ENCODE results near the gene GPSM1.

The GPSM1 gene

GRCh38 chr9:136387217-136387616 lies 59.9 kb downstream of the GPSM1 start:
- H3K4me1 ChIP-seq (ENCODE audit: low read length), result no peaks in the 10 kb centered on the region
- no peak overlapping the region for H2AFZ ChIP-seq (ENCODE audit: low read depth, low read length)
- no peak for TF ChIP-seq CTCF (IDR thresholded peaks at IDR 0.05; ENCODE audit: low read depth, low read length)
- no peak for TF ChIP-seq EZH2phosphoT487 (IDR thresholded peaks at IDR 0.05; ENCODE audit: low read depth)
- no peak overlapping the region for H3K4me2 ChIP-seq (ENCODE audit: low read length)
- H3K36me3 ChIP-seq (replicated peaks; ENCODE audit: low read depth, low read length), result peaks cover 69% of the 10 kb centered on the region
- no peak overlapping the region for H3K27ac ChIP-seq (ENCODE audit: low read length)
- peaks cover 4% of the 10 kb centered on the region; the same call in 1 of the 2 replicates for H3K79me2 ChIP-seq (ENCODE audit: low read length)
- no peak overlapping the region for H3K9ac ChIP-seq (ENCODE audit: low read length)
- no peaks in the 10 kb centered on the region for H3K9me3 ChIP-seq (ENCODE audit: insufficient read depth, low read length)
- no peak overlapping the region for H3K4me3 ChIP-seq (ENCODE audit: low read length)
- no peaks in the 10 kb centered on the region for H4K20me1 ChIP-seq (ENCODE audit: insufficient read depth, low read length)
- no peaks in the 10 kb centered on the region for H3K27me3 ChIP-seq (ENCODE audit: low read depth, low read length)

DNA sequence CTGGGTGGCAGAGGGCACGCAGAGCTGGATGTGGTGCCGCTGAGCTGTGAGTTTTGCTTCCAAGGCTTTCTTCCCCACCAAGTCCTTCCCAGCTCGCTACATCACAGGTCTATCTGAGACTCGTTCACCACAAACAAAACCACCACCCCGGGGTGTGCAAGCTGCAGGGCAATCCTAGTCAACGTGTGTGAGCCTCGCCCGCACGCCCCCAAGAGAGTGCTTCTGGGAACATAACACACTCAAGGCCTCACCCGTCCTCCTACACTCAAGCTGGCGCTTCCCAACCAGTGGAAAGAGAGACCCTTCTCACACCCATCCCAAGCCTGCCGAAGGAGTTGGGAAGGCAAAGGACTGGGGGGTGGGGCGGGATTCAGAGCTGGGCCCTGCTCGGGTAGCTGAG lies 62.1 kb downstream of the GPSM1 start:
- Histone ChIP-seq H2AFZ (ENCODE audit: low read depth, low read length) (no peak overlapping the region), H3K27ac (ENCODE audit: low read length) (no peak overlapping the region), H3K79me2 (ENCODE audit: low read length) (peaks cover 10% of the 10 kb centered on the region; the same call in 1 of the 2 replicates), H3K4me3 (ENCODE audit: low read length) (no peak overlapping the region), H3K9me3 (ENCODE audit: insufficient read depth, low read length) (no peaks in the 10 kb centered on the region), H3K4me1 (ENCODE audit: low read length) (no peaks in the 10 kb centered on the region), H3K27me3 (ENCODE audit: low read depth, low read length) (no peaks in the 10 kb centered on the region), H3K36me3 (replicated peaks; ENCODE audit: low read depth, low read length) (peaks cover 69% of the 10 kb centered on the region), H3K9ac (ENCODE audit: low read length) (no peak overlapping the region), H3K4me2 (ENCODE audit: low read length) (no peak overlapping the region), H4K20me1 (ENCODE audit: insufficient read depth, low read length) (no peaks in the 10 kb centered on the region)
- no peak for TF ChIP-seq EZH2phosphoT487 (IDR thresholded peaks at IDR 0.05; ENCODE audit: low read depth)
- no peak for TF ChIP-seq CTCF (IDR thresholded peaks at IDR 0.05; ENCODE audit: low read depth, low read length)

DNA sequence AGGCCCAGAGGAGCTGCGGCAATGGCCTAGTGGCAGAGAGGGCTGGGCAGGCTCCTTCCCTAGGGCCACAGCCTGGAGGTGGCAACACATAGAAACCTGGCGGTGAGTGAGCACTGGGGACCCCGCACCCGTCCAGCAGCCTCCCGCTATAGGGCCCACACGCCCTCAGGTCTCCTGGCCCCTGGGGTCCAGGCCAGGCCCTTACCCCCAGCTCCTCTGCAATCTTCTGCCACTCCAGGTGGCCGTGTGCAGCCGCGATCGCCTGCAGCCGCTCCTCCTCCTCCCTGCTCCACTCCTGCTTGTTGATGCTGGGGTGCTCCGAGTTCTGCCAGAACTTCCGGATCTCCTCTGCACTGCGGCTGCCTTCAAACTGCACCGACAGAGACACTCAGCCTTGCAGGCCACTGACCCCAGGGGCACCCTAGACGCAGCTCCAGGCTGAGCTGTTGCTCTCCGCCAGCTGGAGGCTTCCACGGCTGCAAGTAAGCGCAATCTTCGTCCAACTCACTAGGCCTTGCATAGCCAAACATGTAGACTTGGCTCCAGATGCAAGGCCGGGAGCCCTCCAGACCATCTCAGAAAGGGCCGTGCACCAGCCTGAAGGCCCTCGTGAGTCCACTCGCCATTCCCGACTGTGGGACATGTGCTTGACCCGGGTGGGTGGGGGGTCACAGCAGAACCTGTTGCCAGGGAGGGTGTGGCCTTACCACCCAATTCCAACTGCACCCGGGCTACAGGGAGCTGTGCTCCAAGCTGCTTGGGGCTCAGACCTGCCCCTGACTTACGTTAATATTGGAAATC lies 64.6 kb downstream of the GPSM1 start:
- Histone ChIP-seq H3K9me3 (ENCODE audit: insufficient read depth, low read length) (no peaks in the 10 kb centered on the region), H3K27ac (ENCODE audit: low read length) (no peak overlapping the region), H4K20me1 (ENCODE audit: insufficient read depth, low read length) (no peaks in the 10 kb centered on the region), H3K4me2 (ENCODE audit: low read length) (no peak overlapping the region), H3K4me1 (ENCODE audit: low read length) (no peaks in the 10 kb centered on the region), H3K36me3 (replicated peaks; ENCODE audit: low read depth, low read length) (peaks cover 77% of the 10 kb centered on the region), H2AFZ (ENCODE audit: low read depth, low read length) (no peak overlapping the region), H3K27me3 (ENCODE audit: low read depth, low read length) (no peaks in the 10 kb centered on the region), H3K9ac (ENCODE audit: low read length) (no peak overlapping the region), H3K79me2 (ENCODE audit: low read length) (peaks cover 25% of the 10 kb centered on the region), H3K4me3 (ENCODE audit: low read length) (no peak overlapping the region)
- TF ChIP-seq EZH2phosphoT487 (IDR thresholded peaks at IDR 0.05; ENCODE audit: low read depth) (no peak), CTCF (IDR thresholded peaks at IDR 0.05; ENCODE audit: low read depth, low read length) (no peak)

GRCh38 chr9:136392538-136393449 lies 65.5 kb downstream of the GPSM1 start:
- H2AFZ ChIP-seq (ENCODE audit: low read depth, low read length), result no peak overlapping the region
- H3K4me3 ChIP-seq (ENCODE audit: low read length), result no peak overlapping the region
- H3K9me3 ChIP-seq (ENCODE audit: insufficient read depth, low read length), result no peaks in the 10 kb centered on the region
- H3K9ac ChIP-seq (ENCODE audit: low read length), result no peak overlapping the region
- no peaks in the 10 kb centered on the region for H3K4me1 ChIP-seq (ENCODE audit: low read length)
- H3K27me3 ChIP-seq (ENCODE audit: low read depth, low read length), result no peaks in the 10 kb centered on the region
- H3K4me2 ChIP-seq (ENCODE audit: low read length), result no peak overlapping the region
- peaks cover 73% of the 10 kb centered on the region for H3K36me3 ChIP-seq (replicated peaks; ENCODE audit: low read depth, low read length)
- TF ChIP-seq EZH2phosphoT487 (IDR thresholded peaks at IDR 0.05; ENCODE audit: low read depth) (no peak), CTCF (IDR thresholded peaks at IDR 0.05; ENCODE audit: low read depth, low read length) (no peak)
- peaks cover 32% of the 10 kb centered on the region for H3K79me2 ChIP-seq (ENCODE audit: low read length)
- H3K27ac ChIP-seq (ENCODE audit: low read length), result no peak overlapping the region
- no peaks in the 10 kb centered on the region for H4K20me1 ChIP-seq (ENCODE audit: insufficient read depth, low read length)
